B cell (primary cell): Measurements from ENCODE around the gene LDB1. TPM values are rescaled to one million over a fixed set of nuclear protein-coding genes. Genes with fewer than 3 reads are reported as not detected.

Experiments used
- ATAC-seq: fragments of 200-7000 bp; cut with Tn5 transposase; one replicate; pipeline ENCODE4 v1.10.0; 2021; ENCODE audit warnings: low read depth, mild to moderate bottlenecking, moderate number of reproducible peaks, moderate library complexity
- CTCF ChIA-PET: fragments of 350-600 bp; sonication (Branson Sonifier 250); formaldehyde crosslinking; loops from one replicate; lab custom pipeline; 2021; ENCODE audit warnings: antibody characterized with exemption, inconsistent platforms; lab: Charles Lee
- POLR2A ChIA-PET: fragments of 350-600 bp; sonication (Branson Sonifier 250); formaldehyde crosslinking; loops from one replicate; lab custom pipeline; 2021; ENCODE audit warnings: antibody characterized with exemption; lab: Charles Lee
- DNase-seq: peaks from one replicate; pipeline ENCODE4 v3.0.0; 2013
- H2AFZ ChIP-seq: 2 replicates; pipeline ENCODE4 v1.6.1; 2012; ENCODE audit warnings: mild to moderate bottlenecking, low read depth, low read length; ENCODE audit not compliant: insufficient read depth, poor library complexity, severe bottlenecking
- H3K27ac ChIP-seq, 2 donors: 1 replicate in 1 of 2; 2 replicates in 1 of 2; pipeline ENCODE4 v1.5.1; 2012 to 2013; ENCODE audit warnings: low read length in 2 of 2, mild to moderate bottlenecking in 2 of 2, moderate library complexity in 1 of 2
- H3K27me3 ChIP-seq, 4 experiments: fragments of 200-600 bp in 1 of 4; sonication (generic) in 1 of 4; replicated peaks in 1 of 4; 1 replicate in 2 of 4; 2 replicates in 2 of 4; pipeline versions ENCODE4 v1.6.1 to v1.7.0; 2013 to 2016; ENCODE audit warnings: low read length in 3 of 4, mild to moderate bottlenecking in 2 of 4, mixed read lengths in 1 of 4, moderate library complexity in 1 of 4; ENCODE audit not compliant: insufficient read depth in 4 of 4, control insufficient read depth in 3 of 4; ENCODE audit errors: control extremely low read depth in 1 of 4
- H3K36me3 ChIP-seq, 2 experiments: replicated peaks in 1 of 2; 1 replicate in 1 of 2; 2 replicates in 1 of 2; pipeline versions ENCODE4 v1.6.1 to v1.7.1; 2013; ENCODE audit warnings: low read length in 1 of 2; ENCODE audit not compliant: insufficient read depth in 2 of 2, control insufficient read depth in 1 of 2; ENCODE audit errors: control extremely low read depth in 1 of 2, extremely low read depth in 1 of 2
- H3K4me1 ChIP-seq, 2 donors: fragments of 200-600 bp in 1 of 2; sonication (generic) in 1 of 2; 1 replicate in 1 of 2; 2 replicates in 1 of 2; pipeline versions ENCODE4 v1.5.1 to v1.6.1; 2013 to 2017; ENCODE audit warnings: low read length in 2 of 2; ENCODE audit not compliant: control insufficient read depth in 2 of 2, insufficient read depth in 2 of 2
- H3K4me2 ChIP-seq: replicated peaks from 2 replicates; pipeline ENCODE3; 2012; ENCODE audit warnings: mild to moderate bottlenecking, low read depth, low read length; ENCODE audit not compliant: poor library complexity, severe bottlenecking
- H3K4me3 ChIP-seq, 5 experiments: fragments of 200-600 bp in 1 of 5; sonication (generic) in 1 of 5; 1 replicate in 3 of 5; 2 replicates in 2 of 5; pipeline versions ENCODE4 v1.5.1 to v1.7.0; 2011 to 2016; ENCODE audit warnings: low read length in 4 of 5, mild to moderate bottlenecking in 4 of 5, low read depth in 2 of 5, control low read depth in 1 of 5, moderate library complexity in 1 of 5; ENCODE audit not compliant: insufficient read depth in 1 of 5; ENCODE audit errors: control extremely low read depth in 1 of 5, extremely low read depth in 1 of 5
- H3K79me2 ChIP-seq: fragments of 200-600 bp; sonication (generic); one replicate; pipeline ENCODE4 v1.6.0; 2016; ENCODE audit warnings: low read length; ENCODE audit not compliant: control insufficient read depth, insufficient read depth
- H3K9ac ChIP-seq: fragments of 200-600 bp; sonication (generic); 2 replicates; pipeline ENCODE4 v1.6.1; 2017; ENCODE audit warnings: mild to moderate bottlenecking, low read length, moderate library complexity
- H3K9me3 ChIP-seq, 3 donors: one replicate each; pipeline versions ENCODE4 v1.6.1 to v1.7.1; 2013; ENCODE audit warnings: low read length in 2 of 3; ENCODE audit not compliant: control insufficient read depth in 2 of 3, insufficient read depth in 1 of 3; ENCODE audit errors: control extremely low read depth in 1 of 3
- H4K20me1 ChIP-seq: 2 replicates; pipeline ENCODE4 v1.6.0; 2012; ENCODE audit warnings: mild to moderate bottlenecking, low read length; ENCODE audit not compliant: insufficient read depth, control insufficient read depth, poor library complexity, severe bottlenecking
- H3K27ac Mint-ChIP-seq: one replicate; pipeline ENCODE4 v1.8.0; 2021; ENCODE audit warnings: mixed read lengths
- H3K27me3 Mint-ChIP-seq: one replicate; pipeline ENCODE4 v1.8.0; 2021; ENCODE audit warnings: mixed read lengths
- H3K4me1 Mint-ChIP-seq: one replicate; pipeline ENCODE4 v1.8.0; 2021; ENCODE audit warnings: mixed read lengths
- H3K4me3 Mint-ChIP-seq: one replicate; pipeline ENCODE4 v1.8.0; 2021; ENCODE audit warnings: mixed read lengths
- H3K9me3 Mint-ChIP-seq: one replicate; pipeline ENCODE4 v1.8.0; 2022; ENCODE audit warnings: mixed read lengths; ENCODE audit not compliant: insufficient read depth
- EZH2 ChIP-seq: IDR thresholded peaks from 2 replicates; pipeline ENCODE4 v1.6.1; 2012; ENCODE audit warnings: borderline replicate concordance, low read depth, mild to moderate bottlenecking, moderate library complexity, low read length; ENCODE audit not compliant: insufficient read depth, poor library complexity, severe bottlenecking
- WGBS: methylation state at CpG from one replicate; pipeline ENCODE4 v1.1.5; 2013; ENCODE audit warnings: missing lambda C conversion rate; ENCODE audit not compliant: insufficient coverage; 5-methylcytosine and 5-hydroxymethylcytosine counted together
- intact Hi-C: fragments of 100-400 bp; cut with micrococcal nuclease; formaldehyde crosslinking; loops from one replicate; pipeline ENCODE4 v1.10.0; 2022
- polyA plus RNA-seq: library from polyadenylated mRNA; depleted of rRNA; stranded (reverse); fragments of >200 nt; gene quantifications from 2 replicates; pipeline ENCODE4 v1.2.3, GENCODE V29; 2012
- total RNA-seq, 2 donors: library from RNA; stranded (reverse); fragments of 120-200 nt in 1 of 2; gene quantifications; 1 replicate in 1 of 2; 2 replicates in 1 of 2; pipeline versions ENCODE4 v1.2.3 to v1.2.4, GENCODE V29; 2013 to 2022
- TF ChIP-seq, protein P1 (sequence below): fragments of 200-600 bp; IDR thresholded peaks from one replicate; pipeline ENCODE4 v1.8.0; 2022; ENCODE audit warnings: antibody characterized with exemption, mild to moderate bottlenecking

The LDB1 gene
- total and polyA plus RNA-seq, 2 donors (not counting 1 experiment from before 2014, with no cell fraction given): 114 to 139 TPM

DNA sequence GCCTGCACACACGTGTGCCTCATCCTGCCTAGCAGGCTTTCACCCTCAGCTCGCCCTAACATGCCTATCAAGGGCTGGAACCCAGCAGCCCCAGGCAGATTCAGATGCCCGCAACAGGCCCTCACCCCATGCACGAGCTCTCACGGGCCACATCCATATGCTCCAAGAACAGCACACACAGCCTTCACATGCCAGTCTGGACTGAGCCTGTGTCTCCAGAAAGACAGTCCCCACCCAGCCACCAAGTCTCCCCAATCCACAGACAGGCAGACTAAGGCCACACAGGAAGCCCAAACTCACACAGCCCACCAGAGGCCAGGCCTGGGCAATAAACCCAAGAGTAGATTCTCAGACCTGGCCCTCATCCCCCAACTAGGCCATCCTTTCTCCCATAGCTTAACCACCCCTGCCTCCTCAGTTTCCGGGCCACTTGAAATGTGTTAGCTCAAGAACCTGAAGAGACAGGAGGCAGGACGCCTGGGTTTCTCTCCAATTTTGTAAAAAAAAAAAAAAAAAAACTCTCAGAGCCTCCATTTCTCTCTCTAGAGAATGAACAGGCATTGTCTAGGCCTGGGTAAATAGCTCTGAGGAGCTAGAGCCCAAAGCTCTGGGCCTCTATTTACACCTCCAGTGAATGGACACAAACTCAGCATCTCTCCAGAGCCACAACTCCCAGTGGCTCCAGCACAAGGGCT is 6.8 kb downstream of the LDB1 start:
- H3K79me2 ChIP-seq: peaks cover 79% of the 10 kb centered on the region
- Mint-ChIP-seq H3K9me3 (no peaks in the 10 kb centered on the region), H3K4me1 (peaks cover 51% of the 10 kb centered on the region), H3K27me3 (no peaks in the 10 kb centered on the region), H3K27ac (peak overlapping the region; percentile 71), H3K4me3 (peak overlapping the region; percentile 86)
- H3K9ac ChIP-seq: peak overlapping the region; percentile 61
- peaks cover 6 to 31% of the 10 kb centered on the region in 2 experiments for H3K36me3 ChIP-seq
- DNase-seq (no peak), ATAC-seq (no peak)
- H3K27ac ChIP-seq: peak overlapping the region in 1 of 2 donors; percentile 56
- TF ChIP-seq, protein P1, sequence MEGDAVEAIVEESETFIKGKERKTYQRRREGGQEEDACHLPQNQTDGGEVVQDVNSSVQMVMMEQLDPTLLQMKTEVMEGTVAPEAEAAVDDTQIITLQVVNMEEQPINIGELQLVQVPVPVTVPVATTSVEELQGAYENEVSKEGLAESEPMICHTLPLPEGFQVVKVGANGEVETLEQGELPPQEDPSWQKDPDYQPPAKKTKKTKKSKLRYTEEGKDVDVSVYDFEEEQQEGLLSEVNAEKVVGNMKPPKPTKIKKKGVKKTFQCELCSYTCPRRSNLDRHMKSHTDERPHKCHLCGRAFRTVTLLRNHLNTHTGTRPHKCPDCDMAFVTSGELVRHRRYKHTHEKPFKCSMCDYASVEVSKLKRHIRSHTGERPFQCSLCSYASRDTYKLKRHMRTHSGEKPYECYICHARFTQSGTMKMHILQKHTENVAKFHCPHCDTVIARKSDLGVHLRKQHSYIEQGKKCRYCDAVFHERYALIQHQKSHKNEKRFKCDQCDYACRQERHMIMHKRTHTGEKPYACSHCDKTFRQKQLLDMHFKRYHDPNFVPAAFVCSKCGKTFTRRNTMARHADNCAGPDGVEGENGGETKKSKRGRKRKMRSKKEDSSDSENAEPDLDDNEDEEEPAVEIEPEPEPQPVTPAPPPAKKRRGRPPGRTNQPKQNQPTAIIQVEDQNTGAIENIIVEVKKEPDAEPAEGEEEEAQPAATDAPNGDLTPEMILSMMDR: no peak
- TF ChIP-seq EZH2: no peak
- 73% methylated on average over 5 of the region's 7 CpGs for WGBS
- H3K4me3 ChIP-seq: peak overlapping the region in 4 of 5 experiments; percentile 22 to 64 (median 51)
- ChIA-PET CTCF (interaction anchor here (0.7 to 0.8 kb wide), 2 partner anchors 18 to 420 kb away, joined by 3 read pairs; no protein-coding TSS in a partner anchor), POLR2A (interaction anchor here (0.5 to 1.3 kb wide), 4 partner anchors 18 to 282 kb away, joined by 3 to 9 read pairs (median 4); partner anchors contain the start of gene HPS6)
- intact Hi-C loops: no loop called here
- H2AFZ ChIP-seq: no peak overlapping the region
- no peaks in the 10 kb centered on the region for H3K9me3 ChIP-seq
- peak overlapping the region; percentile 96 for H3K4me2 ChIP-seq
- peaks cover 51 to 60% of the 10 kb centered on the region in 2 donors for H3K4me1 ChIP-seq
- H3K27me3 ChIP-seq: no peaks in the 10 kb centered on the region
- H4K20me1 ChIP-seq: peaks cover 69% of the 10 kb centered on the region

DNA sequence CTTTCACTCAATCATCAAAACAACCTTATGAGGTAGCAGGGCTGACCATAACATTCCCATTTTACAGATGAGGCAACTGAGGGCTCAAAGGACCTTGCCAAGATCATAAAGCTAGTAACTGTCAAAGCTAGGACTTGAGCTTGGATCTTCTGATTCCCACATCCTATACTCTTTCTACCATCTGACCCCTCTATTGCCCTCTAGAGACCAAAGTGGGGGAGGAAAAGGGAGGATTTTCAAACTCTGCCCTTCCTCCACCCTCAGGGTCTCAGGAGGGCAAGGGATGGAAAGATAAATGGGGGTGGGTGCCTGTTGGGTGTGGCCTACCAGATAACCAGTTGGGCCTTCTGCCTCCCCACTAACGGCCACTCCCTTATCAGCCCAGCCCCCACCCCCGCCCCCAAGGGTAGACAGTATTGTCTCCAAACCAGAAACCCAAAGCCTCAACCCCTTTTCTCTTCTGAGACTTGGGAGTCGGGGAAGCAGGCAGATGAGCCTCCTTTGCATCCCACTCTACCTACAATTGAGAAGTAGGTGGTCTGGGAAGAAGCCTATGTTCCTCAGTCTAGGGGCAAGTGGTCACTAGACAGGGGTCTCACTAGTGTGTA is 7.9 kb downstream of the LDB1 start:
- no peaks in the 10 kb centered on the region for H3K27me3 ChIP-seq
- ChIA-PET POLR2A (no interaction called here), CTCF (interaction anchor here (0.6 to 2.1 kb wide), 4 partner anchors 9 to 40 kb away, joined by 3 to 6 read pairs (median 3); no protein-coding TSS in a partner anchor)
- WGBS: no CpG with 5 or more reads among the region's 3 CpGs
- DNase-seq (no peak), ATAC-seq (no peak)
- peaks cover 68% of the 10 kb centered on the region for H3K79me2 ChIP-seq
- peaks cover 41% of the 10 kb centered on the region for H3K4me1 Mint-ChIP-seq
- H3K27ac Mint-ChIP-seq: no peak overlapping the region
- no peak for TF ChIP-seq EZH2
- TF ChIP-seq, protein P1: peak; percentile 11
- no peak overlapping the region for H3K4me2 ChIP-seq
- H3K4me1 ChIP-seq: peaks cover 40 to 49% of the 10 kb centered on the region in 2 donors
- H3K4me3 Mint-ChIP-seq: no peak overlapping the region
- no peaks in the 10 kb centered on the region for H3K27me3 Mint-ChIP-seq
- H4K20me1 ChIP-seq: peaks cover 65% of the 10 kb centered on the region
- peak overlapping the region in 1 of 2 donors; percentile 31 for H3K27ac ChIP-seq
- H3K9me3 Mint-ChIP-seq: no peaks in the 10 kb centered on the region
- peaks cover 6 to 39% of the 10 kb centered on the region in 2 experiments for H3K36me3 ChIP-seq
- intact Hi-C loops: no loop called here
- no peak overlapping the region for H3K4me3 ChIP-seq
- H3K9ac ChIP-seq: no peak overlapping the region
- no peak overlapping the region for H2AFZ ChIP-seq
- no peaks in the 10 kb centered on the region for H3K9me3 ChIP-seq
